Motor neuron (in vitro differentiated cells): ENCODE measurements around the gene ALDH3A1. TPM values are rescaled to one million over a fixed set of nuclear protein-coding genes. Genes with fewer than 3 reads are reported as not detected.

Experiments
- ATAC-seq, 8 experiments: fragments of 200-7000 bp; cut with Tn5 transposase; replicated peaks in 6 of 8; 2 replicates each; pipeline ENCODE4 v1.8.0; 2021; ENCODE audit warnings: mild to moderate bottlenecking in 8 of 8, moderate library complexity in 8 of 8
- H3K27ac ChIP-seq, 2 donors: fragments of 250-450 bp; sonication (Bioruptor Pico); 2 replicates each; pipeline ENCODE4 v1.9.0; 2021; ENCODE audit warnings: antibody characterized with exemption in 2 of 2, mild to moderate bottlenecking in 2 of 2, moderate library complexity in 1 of 2
- H3K4me1 ChIP-seq, 2 donors: fragments of 250-450 bp; sonication (Bioruptor Pico); replicated peaks in 1 of 2; 2 replicates each; pipeline ENCODE4 v1.6.1; 2021; ENCODE audit warnings: antibody characterized with exemption in 2 of 2, mild to moderate bottlenecking in 2 of 2, moderate library complexity in 1 of 2
- H3K4me3 ChIP-seq, 5 donors: fragments of 250-450 bp; sonication (Bioruptor Pico); 2 replicates each; pipeline ENCODE4 v1.9.0; 2021; ENCODE audit warnings: antibody characterized with exemption in 5 of 5, mild to moderate bottlenecking in 5 of 5, moderate library complexity in 4 of 5
- WGBS, 10 experiments: fragments of 450-650 bp; shearing (Covaris generic); methylation state at CpG; one replicate each; pipeline ENCODE4 v1.0.0; 2022; 5-methylcytosine and 5-hydroxymethylcytosine counted together
- in situ Hi-C, 9 experiments: fragments of 400-800 bp; cut with MboI; loops; one replicate each; pipeline ENCODE4 v1.15.0; 2021; ENCODE audit warnings: low sequenced_read_pairs in 9 of 9, low pct_unique_long_range_greater_than_20kb in 2 of 9; ENCODE audit not compliant: unreplicated experiment in 9 of 9
- total RNA-seq, 8 experiments: library from RNA; unstranded; fragments of 300-600 nt; gene quantifications; 2 replicates each; pipeline versions ENCODE4 v1.2.3 to v1.2.4, GENCODE V29; 2022

The ALDH3A1 gene
- total RNA-seq, 8 experiments from 2014 or later = 0.49 to 8.4 (median 1.9) TPM; not detected in 3

DNA sequence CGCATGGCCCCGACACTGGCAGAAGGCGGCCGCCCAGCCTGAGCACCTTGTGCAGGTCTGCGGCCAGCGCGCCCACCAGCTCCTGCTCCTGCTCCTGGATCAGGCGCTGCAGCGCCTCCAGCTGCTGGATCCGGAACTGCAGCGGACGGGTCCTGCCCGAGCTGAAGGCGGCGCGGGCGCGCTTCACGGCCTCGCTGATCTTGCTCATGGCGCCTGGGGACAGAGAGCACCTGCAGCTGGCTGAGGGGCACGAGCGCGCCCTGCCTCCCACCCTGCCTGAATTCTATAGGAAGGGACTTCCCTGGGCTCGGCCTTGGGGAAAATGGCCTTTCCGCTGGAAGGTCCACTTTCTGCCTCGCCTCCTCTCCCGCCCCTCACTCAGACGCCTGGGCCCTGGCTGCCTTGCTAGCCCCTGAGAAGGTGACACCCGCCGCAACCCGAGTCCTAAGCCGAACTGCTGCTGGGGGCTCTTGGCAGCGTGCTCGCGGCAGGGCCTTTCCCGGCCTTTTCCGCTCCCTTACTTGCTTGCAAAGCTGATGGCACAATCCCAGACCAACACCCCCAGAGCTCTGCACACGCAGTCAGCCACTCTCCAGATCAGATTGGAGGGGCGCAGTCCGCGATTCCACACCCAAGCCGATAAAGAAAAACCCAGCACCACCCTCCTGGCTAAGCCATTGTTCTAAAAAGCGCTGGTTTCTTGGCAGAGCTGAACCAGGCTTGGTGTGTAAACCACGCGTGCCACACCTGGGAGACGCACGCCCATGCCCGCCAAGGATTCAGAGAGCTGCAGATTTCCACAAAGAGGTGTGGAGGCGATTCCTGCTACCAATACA is 3.0 kb downstream of the ALDH3A1 start:
- H3K27ac ChIP-seq = no peak overlapping the region
- peaks cover 0 to 3% of the 10 kb centered on the region in 2 donors for H3K4me1 ChIP-seq
- peak overlapping the region; percentile 33 to 44 (median 37) for H3K4me3 ChIP-seq
- ATAC-seq = peak; percentile 62 to 97 (median 95)
- in situ Hi-C loops = no loop called here
- 59 to 97% (median 75%) methylated on average over 1 to 11 of the region's 50 CpGs; no CpG with 5 or more reads in 4 of the 10 experiments for WGBS, 10 experiments

- Histone ChIP-seq H3K4me1 (peaks cover 0 to 3% of the 10 kb centered on the region in 2 donors), H3K4me3 (peak overlapping the region; percentile 33 to 44 (median 37)), H3K27ac (no peak overlapping the region)
- WGBS, 10 experiments = 62% methylated on average over 2 of the region's 26 CpGs; no CpG with 5 or more reads in 9 of the 10 experiments
- in situ Hi-C loops = no loop called here
- peak; percentile 10 to 67 (median 51) for ATAC-seq
Observed at GRCh38 chr17:19744492-19744891, 3.6 kb downstream of the ALDH3A1 start.

GRCh38 chr17:19743101-19744100 is 4.7 kb downstream of the ALDH3A1 start:
- in situ Hi-C loops = no loop called here
- H3K4me1 ChIP-seq = peaks cover 0 to 3% of the 10 kb centered on the region in 2 donors
- no peak for ATAC-seq
- H3K27ac ChIP-seq = no peak overlapping the region
- WGBS, 10 experiments = 80 to 100% (median 95%) methylated on average over 1 to 4 of the region's 34 CpGs; no CpG with 5 or more reads in 5 of the 10 experiments
- H3K4me3 ChIP-seq = no peak overlapping the region

- WGBS, 10 experiments = 85 to 100% (median 92%) methylated on average over 1 to 8 of the region's 10 CpGs; no CpG with 5 or more reads in 6 of the 10 experiments
- H3K27ac ChIP-seq = no peak overlapping the region
- in situ Hi-C loops = no loop called here
- no peak overlapping the region for H3K4me3 ChIP-seq
- ATAC-seq = no peak
- H3K4me1 ChIP-seq = peaks cover 0 to 3% of the 10 kb centered on the region in 2 donors
Observed at GRCh38 chr17:19742495-19742894, 5.6 kb downstream of the ALDH3A1 start.

DNA sequence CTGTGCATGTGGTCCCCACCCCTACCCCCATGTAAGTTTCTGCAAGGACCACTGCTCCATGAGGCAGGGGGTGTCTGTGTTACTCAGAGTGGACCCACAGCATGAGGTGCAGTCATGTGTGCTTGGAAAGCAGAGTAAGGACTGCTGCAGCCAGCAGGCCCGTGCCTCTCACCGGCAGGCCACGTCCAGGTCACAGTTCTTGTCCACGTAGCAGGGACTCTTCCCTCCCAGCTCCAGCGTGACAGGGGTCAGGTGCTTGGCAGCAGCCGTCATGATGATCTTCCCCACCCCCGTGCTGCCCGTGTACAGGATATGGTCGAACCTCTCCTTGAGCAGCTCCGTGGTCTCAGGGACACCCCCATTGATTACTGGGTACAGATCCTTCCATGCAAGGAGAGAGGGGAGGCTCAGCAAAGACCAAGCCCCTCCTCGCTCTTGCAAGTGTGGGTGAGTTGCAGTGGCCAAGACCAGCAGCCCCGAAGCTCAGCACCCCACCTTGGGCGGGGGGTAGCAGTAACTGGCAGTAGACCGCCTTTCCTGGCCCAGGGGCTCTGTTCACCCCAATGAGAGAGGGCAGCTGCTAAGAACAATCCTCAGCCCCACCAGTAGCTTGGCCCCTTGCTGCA is 6.2 kb downstream of the ALDH3A1 start:
- peaks cover 0 to 3% of the 10 kb centered on the region in 2 donors for H3K4me1 ChIP-seq
- H3K4me3 ChIP-seq = no peak overlapping the region
- WGBS, 10 experiments = 52% methylated on average over 3 of the region's 14 CpGs; no CpG with 5 or more reads in 9 of the 10 experiments
- no peak overlapping the region for H3K27ac ChIP-seq
- in situ Hi-C loops = no loop called here
- ATAC-seq = no peak

GRCh38 chr17:19740933-19741332 is 7.2 kb downstream of the ALDH3A1 start:
- no peak overlapping the region for H3K4me3 ChIP-seq
- H3K27ac ChIP-seq = no peak overlapping the region
- 20 to 100% (median 91%) methylated on average over 1 to 5 of the region's 7 CpGs; no CpG with 5 or more reads in 2 of the 10 experiments for WGBS, 10 experiments
- in situ Hi-C loops = no loop called here
- ATAC-seq = no peak
- peaks cover 0 to 3% of the 10 kb centered on the region in 2 donors for H3K4me1 ChIP-seq

DNA sequence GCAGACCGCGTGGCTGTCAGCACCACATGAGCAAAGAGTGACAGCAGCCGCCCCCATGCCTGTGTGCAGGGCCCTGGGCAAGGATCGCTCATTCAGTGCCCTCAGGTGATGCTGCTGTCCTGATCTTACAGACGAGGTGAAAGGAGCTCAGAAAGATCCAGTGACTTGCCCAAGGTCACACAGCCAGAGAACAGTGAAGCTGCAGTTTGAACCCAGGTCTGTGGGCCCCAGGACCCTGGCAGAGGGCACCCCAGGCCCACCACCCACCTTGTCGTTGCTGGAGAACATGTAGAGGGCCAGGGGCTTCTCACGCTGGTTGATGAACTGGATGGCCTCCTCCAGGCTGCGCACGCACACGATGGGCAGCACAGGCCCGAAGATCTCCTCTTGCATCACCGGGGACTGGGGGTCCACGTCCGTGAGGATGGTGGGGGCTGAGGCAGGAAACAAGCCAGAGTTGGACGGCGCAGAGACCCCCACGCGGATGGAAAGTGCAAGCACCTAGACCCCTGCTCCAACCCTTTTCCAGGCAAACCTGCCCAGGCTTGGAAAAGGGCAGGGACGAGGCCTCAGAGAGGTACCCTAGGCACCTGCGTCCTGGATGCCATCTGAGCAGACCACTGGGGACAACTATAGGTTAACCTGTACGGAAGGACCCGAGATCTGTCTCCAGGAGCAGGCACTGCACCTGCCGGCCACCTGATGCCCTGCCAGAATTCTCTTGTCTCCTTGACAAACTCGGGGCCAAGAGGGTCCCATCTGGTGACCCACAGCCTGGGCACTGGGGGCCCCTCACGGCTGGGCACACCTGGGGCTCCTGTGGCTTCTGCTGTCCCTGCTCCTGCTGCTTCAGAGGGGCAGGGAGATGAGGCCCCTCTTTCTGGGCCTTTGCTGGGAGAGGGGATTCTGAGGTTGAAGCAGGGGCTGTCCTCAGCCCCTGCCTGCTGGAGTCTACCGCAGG is 8.6 kb downstream of the ALDH3A1 start:
- no peaks in the 10 kb centered on the region for H3K4me1 ChIP-seq
- no peak overlapping the region for H3K27ac ChIP-seq
- WGBS, 10 experiments = 25 to 92% methylated on average over 2 to 7 of the region's 26 CpGs; no CpG with 5 or more reads in 8 of the 10 experiments
- no peak for ATAC-seq
- in situ Hi-C loops = no loop called here
- H3K4me3 ChIP-seq = no peak overlapping the region

- Histone ChIP-seq H3K4me3 (no peak overlapping the region), H3K4me1 (no peaks in the 10 kb centered on the region), H3K27ac (no peak overlapping the region)
- no peak for ATAC-seq
- WGBS, 10 experiments = 73 to 100% (median 80%) methylated on average over 1 to 3 of the region's 9 CpGs; no CpG with 5 or more reads in 7 of the 10 experiments
- in situ Hi-C loops = no loop called here
Observed at GRCh38 chr17:19738757-19739156, 9.3 kb downstream of the ALDH3A1 start.

- Histone ChIP-seq H3K4me3 (no peak overlapping the region), H3K4me1 (no peaks in the 10 kb centered on the region), H3K27ac (no peak overlapping the region)
- no peak for ATAC-seq
- WGBS, 10 experiments = 70 to 100% (median 94%) methylated on average over 1 to 3 of the region's 14 CpGs; no CpG with 5 or more reads in 6 of the 10 experiments
- in situ Hi-C loops = no loop called here
Observed at GRCh38 chr17:19738073-19738449, 10.0 kb downstream of the ALDH3A1 start.

DNA sequence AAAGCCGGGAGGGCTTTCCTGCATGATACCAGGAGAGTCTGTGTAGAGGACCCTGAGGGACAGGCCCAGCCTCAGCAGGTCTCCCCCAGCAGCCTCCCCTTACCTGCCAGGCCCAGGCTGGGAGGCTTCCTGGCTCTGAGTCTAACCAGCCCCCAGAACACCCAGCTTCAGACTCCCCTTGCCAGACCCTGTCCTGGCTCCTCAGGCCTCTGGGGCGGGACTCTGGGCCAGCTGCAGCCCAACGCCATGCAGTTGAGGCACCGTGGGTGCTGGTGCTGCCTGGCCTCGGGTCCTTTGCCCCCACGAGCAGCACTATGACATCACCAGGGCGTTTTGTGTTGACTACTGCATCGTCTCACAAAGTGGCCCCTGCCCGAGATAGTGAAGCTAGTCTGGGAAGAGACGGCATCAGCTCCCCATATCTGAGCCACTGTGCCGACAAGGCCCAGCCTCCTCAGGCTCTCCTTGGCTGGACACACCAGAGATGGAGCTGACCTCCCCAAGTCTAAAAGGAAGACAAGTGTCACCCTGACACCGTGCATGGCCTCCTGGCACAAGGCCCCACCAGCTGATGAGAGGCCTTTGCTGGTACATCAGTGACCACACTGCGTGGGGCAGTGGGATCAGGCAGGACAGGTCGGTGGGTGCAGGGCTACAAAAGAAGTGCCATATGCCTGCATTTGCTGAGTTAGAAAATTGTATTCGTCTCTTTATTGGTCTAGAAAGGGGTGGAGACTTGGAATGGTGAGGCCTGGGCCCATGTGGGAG is 10.6 kb downstream of the ALDH3A1 start:
- ATAC-seq = no peak
- WGBS, 10 experiments = 53 to 87% (median 79%) methylated on average over 1 to 5 of the region's 15 CpGs; no CpG with 5 or more reads in 4 of the 10 experiments
- in situ Hi-C loops = no loop called here
- no peak overlapping the region for H3K27ac ChIP-seq
- H3K4me3 ChIP-seq = no peak overlapping the region
- no peaks in the 10 kb centered on the region for H3K4me1 ChIP-seq

DNA sequence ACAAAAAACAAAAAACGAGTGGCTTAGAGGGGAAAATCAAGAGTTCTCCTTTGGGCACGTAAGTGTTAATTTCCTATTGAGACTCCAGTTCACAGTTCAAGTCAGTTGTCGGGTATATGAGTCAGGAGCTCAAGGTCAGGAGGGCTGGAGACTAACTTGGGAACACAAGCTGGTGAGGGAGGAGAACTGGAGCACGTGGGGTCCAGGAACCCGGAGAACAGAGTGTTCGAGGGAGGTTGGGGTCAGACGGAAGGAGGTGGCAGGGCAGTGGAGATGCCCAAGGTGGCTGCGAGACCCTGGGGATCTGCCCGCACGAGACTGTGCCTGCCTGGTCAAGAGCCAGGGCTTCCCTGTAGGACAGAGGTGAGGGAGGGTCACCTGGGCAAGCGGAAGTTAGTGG is 12.0 kb downstream of the ALDH3A1 start:
- 30 to 100% (median 82%) methylated on average over 2 to 8 of the region's 11 CpGs; no CpG with 5 or more reads in 3 of the 10 experiments for WGBS, 10 experiments
- Histone ChIP-seq H3K4me3 (no peak overlapping the region), H3K27ac (no peak overlapping the region), H3K4me1 (no peaks in the 10 kb centered on the region)
- in situ Hi-C loops = no loop called here
- ATAC-seq = no peak
